Skeletal muscle satellite cell (primary cell): ENCODE measurements around the gene CLEC20A.

ENCODE experiments used
- H3K27me3 ChIP-seq: 2 replicates; pipeline ENCODE4 v1.7.0; 2013; ENCODE audit warnings: low read length; ENCODE audit not compliant: control insufficient read depth, insufficient read depth
- H3K36me3 ChIP-seq: 2 replicates; pipeline ENCODE4 v1.7.0; 2013; ENCODE audit warnings: mild to moderate bottlenecking, control low read depth, low read length; ENCODE audit not compliant: insufficient read depth
- H3K4me1 ChIP-seq: 2 replicates; pipeline ENCODE4 v1.7.0; 2013; ENCODE audit warnings: low read length; ENCODE audit not compliant: control insufficient read depth, insufficient read depth
- H3K4me2 ChIP-seq: 2 replicates; pipeline ENCODE4 v1.7.0; 2013; ENCODE audit warnings: mild to moderate bottlenecking, low read length
- H3K4me3 ChIP-seq: 2 replicates; pipeline ENCODE4 v1.7.0; 2013; ENCODE audit warnings: low read length
- H3K9ac ChIP-seq: 2 replicates; pipeline ENCODE4 v1.7.0; 2013; ENCODE audit warnings: mild to moderate bottlenecking, low read depth, low read length, moderate library complexity
- H3K9me3 ChIP-seq: replicated peaks from 2 replicates; pipeline ENCODE4 v1.7.0; 2013; ENCODE audit warnings: mild to moderate bottlenecking, control low read depth, low read length

CLEC20A gene

GRCh38 chr1:178537382-178538090 is 40.8 kb upstream of the CLEC20A start:
- Histone ChIP-seq H3K4me1 (peaks cover 53% of the 10 kb centered on the region), H3K36me3 (no peaks in the 10 kb centered on the region), H3K27me3 (no peaks in the 10 kb centered on the region), H3K4me3 (peak overlapping the region; percentile 40), H3K4me2 (peak overlapping the region; percentile 70), H3K9ac (peak overlapping the region; percentile 52), H3K9me3 (no peaks in the 10 kb centered on the region)

GRCh38 chr1:178536844-178537371 is 40.1 kb upstream of the CLEC20A start:
- H3K27me3 ChIP-seq = no peaks in the 10 kb centered on the region
- H3K9ac ChIP-seq = peak overlapping the region; percentile 52
- peaks cover 51% of the 10 kb centered on the region for H3K4me1 ChIP-seq
- H3K9me3 ChIP-seq = no peaks in the 10 kb centered on the region
- peak overlapping the region; percentile 70 for H3K4me2 ChIP-seq
- H3K36me3 ChIP-seq = no peaks in the 10 kb centered on the region
- peak overlapping the region; percentile 40 for H3K4me3 ChIP-seq

- Histone ChIP-seq H3K4me1 (peaks cover 49% of the 10 kb centered on the region), H3K9ac (no peak overlapping the region)
These were observed 39.6 kb upstream of the CLEC20A start for GRCh38 chr1:178536329-178536728.

GRCh38 chr1:178534137-178534868 is 37.5 kb upstream of the CLEC20A start:
- Histone ChIP-seq H3K4me2 (no peak overlapping the region), H3K9me3 (no peaks in the 10 kb centered on the region), H3K36me3 (no peaks in the 10 kb centered on the region), H3K27me3 (no peaks in the 10 kb centered on the region), H3K9ac (no peak overlapping the region), H3K4me3 (no peak overlapping the region), H3K4me1 (peaks cover 46% of the 10 kb centered on the region)

More at GRCh38 chr1:178536329-178536728, 39.6 kb upstream of the CLEC20A start:
- no peak overlapping the region for H3K4me3 ChIP-seq
- no peaks in the 10 kb centered on the region for H3K27me3 ChIP-seq
- H3K9me3 ChIP-seq = no peaks in the 10 kb centered on the region
- H3K4me2 ChIP-seq = peak overlapping the region; percentile 26
- H3K36me3 ChIP-seq = no peaks in the 10 kb centered on the region

DNA sequence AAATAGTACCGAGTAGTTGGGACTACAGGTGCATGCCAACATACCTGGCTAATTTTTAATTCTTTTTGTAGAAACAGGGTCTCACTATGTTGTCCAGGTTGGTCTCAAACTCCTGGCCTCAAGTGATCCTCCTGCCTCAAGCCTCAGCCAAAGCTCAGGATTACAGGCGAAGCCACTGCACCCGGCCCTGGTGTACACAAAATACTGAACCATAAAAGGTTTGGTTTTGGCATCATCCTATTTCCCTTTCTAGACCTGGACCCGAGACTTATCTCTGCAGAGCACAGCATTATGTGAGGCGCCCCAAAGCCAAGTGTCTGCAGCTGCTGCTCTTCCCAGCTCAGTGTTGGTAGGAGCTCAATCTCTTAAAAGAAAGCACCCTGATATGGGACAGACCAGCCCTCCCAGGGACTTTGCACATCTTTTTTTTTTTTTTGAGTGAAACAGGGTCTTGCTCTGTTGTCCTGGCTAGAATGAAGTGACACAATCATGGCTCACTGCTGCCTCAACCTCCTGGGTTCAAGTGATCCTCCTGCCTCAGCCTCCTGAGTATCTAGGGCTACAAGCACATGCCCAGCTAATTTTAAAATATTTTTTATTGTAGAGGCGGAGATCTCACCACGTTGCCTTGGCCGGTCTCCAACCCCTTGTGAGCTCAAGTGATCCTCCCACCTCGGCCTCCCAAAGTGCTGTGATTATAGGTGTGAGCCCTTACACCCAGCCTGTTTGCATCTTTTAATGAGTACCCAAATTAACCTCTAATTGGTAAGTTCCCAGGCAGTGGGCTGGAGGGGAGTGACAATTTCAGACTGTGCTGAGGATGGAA is 36.6 kb upstream of the CLEC20A start:
- H3K36me3 ChIP-seq = no peaks in the 10 kb centered on the region
- H3K27me3 ChIP-seq = no peaks in the 10 kb centered on the region
- H3K4me3 ChIP-seq = no peak overlapping the region
- no peaks in the 10 kb centered on the region for H3K9me3 ChIP-seq
- H3K4me1 ChIP-seq = peaks cover 36% of the 10 kb centered on the region
- H3K9ac ChIP-seq = no peak overlapping the region
- no peak overlapping the region for H3K4me2 ChIP-seq

- Histone ChIP-seq H3K4me3 (no peak overlapping the region), H3K36me3 (no peaks in the 10 kb centered on the region), H3K4me2 (peak overlapping the region; percentile 7), H3K27me3 (no peaks in the 10 kb centered on the region), H3K9ac (peak overlapping the region; percentile 38), H3K4me1 (peaks cover 27% of the 10 kb centered on the region), H3K9me3 (no peaks in the 10 kb centered on the region)
These were observed 35.6 kb upstream of the CLEC20A start for GRCh38 chr1:178532392-178532791.

GRCh38 chr1:178531887-178532286 is 35.1 kb upstream of the CLEC20A start:
- Histone ChIP-seq H3K9ac (no peak overlapping the region), H3K4me3 (no peak overlapping the region), H3K4me2 (no peak overlapping the region), H3K9me3 (no peaks in the 10 kb centered on the region), H3K36me3 (no peaks in the 10 kb centered on the region), H3K27me3 (no peaks in the 10 kb centered on the region), H3K4me1 (peaks cover 23% of the 10 kb centered on the region)

DNA sequence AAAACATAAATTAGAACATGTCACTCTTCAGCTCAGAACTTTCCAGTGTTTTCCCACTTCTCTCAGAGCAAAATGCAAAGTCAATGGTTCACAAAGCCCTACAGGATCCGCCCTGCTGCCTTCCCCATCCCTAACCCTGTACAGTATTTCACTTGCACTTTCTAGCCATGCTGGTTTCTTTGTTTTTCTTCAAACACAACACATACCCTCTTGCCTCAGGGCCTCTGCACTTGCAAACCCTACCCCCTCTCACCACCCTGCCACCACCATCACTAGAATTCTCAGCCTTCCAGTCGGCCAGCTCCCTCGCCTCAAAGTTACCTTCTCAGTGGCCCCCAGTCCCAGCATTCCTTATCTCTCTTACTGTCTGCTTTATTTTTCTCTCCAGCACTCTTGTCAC is 33.7 kb upstream of the CLEC20A start:
- no peak overlapping the region for H3K4me3 ChIP-seq
- no peak overlapping the region for H3K9ac ChIP-seq
- no peaks in the 10 kb centered on the region for H3K36me3 ChIP-seq
- H3K4me2 ChIP-seq = no peak overlapping the region
- no peaks in the 10 kb centered on the region for H3K9me3 ChIP-seq
- peaks cover 16% of the 10 kb centered on the region for H3K4me1 ChIP-seq
- no peaks in the 10 kb centered on the region for H3K27me3 ChIP-seq

DNA sequence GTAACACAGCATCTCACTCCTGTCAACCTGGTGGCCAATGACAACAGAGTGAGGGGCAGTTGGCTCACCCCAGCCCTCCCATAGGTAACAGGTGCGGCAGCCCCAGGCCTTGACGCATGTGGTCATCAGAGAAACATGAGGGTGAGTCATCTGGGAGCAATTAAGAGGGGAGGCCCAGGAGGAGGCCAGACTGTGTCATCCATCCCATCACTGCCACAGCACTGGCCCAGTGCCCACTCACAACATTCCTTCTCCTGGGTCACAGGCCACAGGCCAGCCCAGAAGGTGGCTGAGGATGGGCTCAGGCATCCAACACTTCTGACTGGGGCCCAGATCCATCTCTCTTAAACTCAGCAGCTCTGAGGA is 33.3 kb upstream of the CLEC20A start:
- no peaks in the 10 kb centered on the region for H3K9me3 ChIP-seq
- H3K27me3 ChIP-seq = no peaks in the 10 kb centered on the region
- H3K4me3 ChIP-seq = no peak overlapping the region
- H3K4me1 ChIP-seq = peaks cover 16% of the 10 kb centered on the region
- H3K4me2 ChIP-seq = no peak overlapping the region
- H3K9ac ChIP-seq = no peak overlapping the region
- no peaks in the 10 kb centered on the region for H3K36me3 ChIP-seq

DNA sequence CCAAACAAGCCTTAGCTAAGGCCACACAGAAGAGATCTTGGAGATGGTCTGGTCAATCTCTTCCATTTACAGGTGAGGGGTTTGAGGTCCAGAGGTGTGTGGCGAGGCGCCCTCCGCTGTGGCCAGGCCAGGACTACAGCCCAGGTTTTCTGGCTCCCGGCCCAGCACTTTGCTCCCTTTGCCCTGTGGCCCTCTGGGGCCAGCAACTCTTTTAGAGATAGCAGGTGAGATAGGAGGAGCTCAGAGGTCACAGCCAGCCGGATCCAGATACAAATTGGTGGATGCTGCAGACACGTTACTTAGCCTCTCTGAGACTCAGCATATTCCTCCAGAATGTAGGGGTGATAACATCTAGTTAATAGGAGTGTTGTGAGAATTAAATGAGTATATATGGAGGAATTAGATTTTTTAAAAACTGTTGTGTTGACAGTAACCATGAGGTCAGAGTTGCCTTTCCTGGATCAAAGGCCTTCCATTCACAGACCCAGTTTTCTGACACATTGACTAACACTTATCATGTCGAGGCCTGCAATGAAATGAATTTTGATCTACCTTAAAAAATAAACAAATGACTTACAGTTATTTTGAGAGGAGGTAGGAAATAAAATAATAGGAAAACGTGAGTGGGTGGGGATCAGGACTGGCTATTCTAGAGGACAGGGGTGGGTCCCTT is 32.7 kb upstream of the CLEC20A start:
- no peaks in the 10 kb centered on the region for H3K36me3 ChIP-seq
- no peak overlapping the region for H3K4me3 ChIP-seq
- peaks cover 16% of the 10 kb centered on the region for H3K4me1 ChIP-seq
- H3K9ac ChIP-seq = no peak overlapping the region
- no peaks in the 10 kb centered on the region for H3K27me3 ChIP-seq
- H3K4me2 ChIP-seq = no peak overlapping the region
- no peaks in the 10 kb centered on the region for H3K9me3 ChIP-seq

DNA sequence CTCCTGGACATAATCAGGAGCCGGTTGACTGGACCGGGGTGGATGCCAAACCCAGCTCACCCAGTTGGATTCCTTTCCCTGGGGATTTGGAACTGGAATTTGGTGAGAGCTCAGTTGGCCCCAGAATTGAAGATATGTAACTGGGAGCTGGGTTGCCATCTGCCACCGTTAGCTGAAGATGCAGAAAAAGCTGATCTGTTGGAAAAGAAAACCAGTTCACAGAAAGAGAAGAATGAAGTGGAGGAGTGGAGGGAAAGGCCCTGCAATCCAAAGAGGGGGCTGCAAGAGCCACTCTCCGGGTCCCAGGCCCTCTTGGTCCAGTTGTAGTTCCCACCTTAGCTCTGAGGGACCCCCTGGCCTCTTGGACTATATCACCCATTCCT is 32.2 kb upstream of the CLEC20A start:
- Histone ChIP-seq H3K36me3 (no peaks in the 10 kb centered on the region), H3K4me2 (no peak overlapping the region), H3K9me3 (no peaks in the 10 kb centered on the region), H3K27me3 (peaks cover 4% of the 10 kb centered on the region), H3K4me1 (peaks cover 16% of the 10 kb centered on the region), H3K9ac (no peak overlapping the region), H3K4me3 (no peak overlapping the region)
